Fibroblast of the aortic adventitia (primary cell): ENCODE measurements around the gene SLIT2. TPM values are rescaled to one million over a fixed set of nuclear protein-coding genes. Genes with fewer than 3 reads are reported as not detected.

Experiments
- DNase-seq: peaks from one replicate; pipeline ENCODE4 v3.0.0-alpha.2; 2010; ENCODE audit warnings: low read depth
- H3K4me3 ChIP-seq: 2 replicates; pipeline ENCODE4 v1.5.1; 2011; ENCODE audit warnings: low read depth, mild to moderate bottlenecking, control low read depth, low read length, moderate library complexity
- CTCF ChIP-seq: IDR thresholded peaks from 2 replicates; pipeline ENCODE4 v1.5.1; 2011; ENCODE audit warnings: mild to moderate bottlenecking, low read length, control low read depth, inconsistent platforms; ENCODE audit not compliant: insufficient read depth
- total RNA-seq: library from RNA; depleted of rRNA; stranded (reverse); fragments of >200 nt; gene quantifications from 2 replicates; pipeline ENCODE4 v1.2.3, GENCODE V29; 2012; ENCODE audit warnings: low replicate concordance

Gene SLIT2
- total RNA-seq, 1 donor: 65.1 TPM

GRCh38 chr4:20283039-20283438 is 31.3 kb downstream of the SLIT2 start:
- DNase-seq: no peak
- no peak for TF ChIP-seq CTCF
- H3K4me3 ChIP-seq: no peak overlapping the region

GRCh38 chr4:20284990-20285389 is 33.3 kb downstream of the SLIT2 start:
- no peak overlapping the region for H3K4me3 ChIP-seq
- TF ChIP-seq CTCF: no peak
- DNase-seq: peak; percentile 72

DNA sequence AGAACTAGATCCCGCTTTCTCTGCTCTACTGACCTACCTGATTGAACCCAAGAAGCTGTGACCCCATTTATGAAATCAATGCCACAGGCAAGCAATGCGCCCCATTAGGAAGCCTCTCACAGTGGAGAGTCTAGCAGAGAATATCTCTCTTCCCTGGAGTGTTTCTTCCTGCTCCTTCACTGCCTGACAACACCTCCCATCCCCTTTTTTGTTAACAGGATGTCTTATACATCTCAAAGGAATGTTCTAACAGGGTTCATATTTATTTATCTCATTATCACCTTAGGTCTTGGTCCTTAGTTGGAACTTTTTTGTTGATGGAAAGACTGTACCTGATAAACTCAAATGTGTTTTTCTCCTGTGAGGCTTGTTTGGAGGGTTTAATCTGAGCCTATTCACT is 35.5 kb downstream of the SLIT2 start:
- no peak for TF ChIP-seq CTCF
- no peak overlapping the region for H3K4me3 ChIP-seq
- DNase-seq: no peak

GRCh38 chr4:20288047-20288650 is 36.4 kb downstream of the SLIT2 start:
- H3K4me3 ChIP-seq: no peak overlapping the region
- no peak for DNase-seq
- TF ChIP-seq CTCF: no peak

- peak; percentile 73 for DNase-seq
- H3K4me3 ChIP-seq: no peak overlapping the region
- no peak for TF ChIP-seq CTCF
These were observed 37.3 kb downstream of the SLIT2 start for GRCh38 chr4:20288846-20289512.

GRCh38 chr4:20289782-20290181 is 38.1 kb downstream of the SLIT2 start:
- H3K4me3 ChIP-seq: no peak overlapping the region
- no peak for TF ChIP-seq CTCF
- no peak for DNase-seq

DNA sequence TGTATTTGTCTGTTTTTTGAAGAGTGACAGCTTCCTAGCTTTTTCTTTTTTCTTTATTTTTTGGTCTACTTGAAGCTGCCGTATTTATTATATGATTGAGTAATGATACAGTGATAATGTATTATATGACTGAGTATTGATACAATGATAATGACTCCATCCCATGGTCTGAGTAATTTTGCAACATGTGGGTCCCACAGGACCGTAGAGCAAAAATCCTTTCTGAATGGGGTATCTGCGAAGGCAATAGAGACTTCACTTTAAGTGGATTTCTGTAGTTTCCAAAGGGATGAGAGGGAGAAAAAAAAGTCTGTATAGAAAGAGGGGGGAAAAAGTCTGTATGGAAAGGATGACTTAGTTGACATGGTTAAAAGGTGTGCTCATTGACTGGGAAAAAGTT is 41.0 kb downstream of the SLIT2 start:
- H3K4me3 ChIP-seq: no peak overlapping the region
- no peak for TF ChIP-seq CTCF

More for the DNA sequence above, 41.0 kb downstream of the SLIT2 start:
- DNase-seq: no peak
